Amygdala (tissue), 56 donors: ENCODE data around the gene SYF2.
"Not testable (repeated sequence)": the region's sequence is repeated elsewhere in the genome, so short reads cannot be mapped to it uniquely, and the experiment has no call there.

Experiments used
- DNase-seq, 56 donors: peaks; one replicate each; lab custom pipeline; 2025; lab: John Stamatoyannopoulos, UW

SYF2 gene

GRCh38 chr1:25247024-25247828 lies 14.9 kb upstream of the SYF2 start, which contains the start of gene RSRP1:
Gene RSRP1, minus strand, starts transcription at chr1:25247454. Its CDS starts 491 bp downstream, at chr1:25246963.
- DNase-seq, result peak; percentile 94 to 100 (median 98)

GRCh38 chr1:25246600-25247023 lies 14.3 kb upstream of the SYF2 start:
- DNase-seq, result peak in 12 of 56 donors; percentile 2 to 66 (median 41)

GRCh38 chr1:25245809-25246599 lies 13.7 kb upstream of the SYF2 start:
- no peak for DNase-seq

DNA sequence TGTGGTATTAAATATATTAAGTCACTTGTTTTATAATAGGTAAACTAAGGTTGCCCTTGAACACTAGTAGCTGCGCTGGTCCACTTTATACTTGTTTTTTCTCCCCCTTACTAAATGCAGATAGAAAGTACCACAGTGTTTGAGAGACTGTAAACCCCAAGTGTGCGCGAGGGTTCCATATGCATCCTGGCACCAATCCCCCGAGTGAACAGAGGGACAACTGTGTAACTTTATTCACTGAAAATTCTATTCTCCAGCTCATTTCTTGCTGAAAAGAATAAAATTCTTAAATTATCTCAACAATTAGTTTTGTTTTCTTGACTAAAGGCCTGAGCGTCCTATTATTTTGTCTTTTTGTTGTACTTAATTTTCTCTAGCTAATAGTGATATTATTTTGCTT lies 13.1 kb upstream of the SYF2 start:
- peak in 1 of 56 donors; percentile 4 for DNase-seq

DNA sequence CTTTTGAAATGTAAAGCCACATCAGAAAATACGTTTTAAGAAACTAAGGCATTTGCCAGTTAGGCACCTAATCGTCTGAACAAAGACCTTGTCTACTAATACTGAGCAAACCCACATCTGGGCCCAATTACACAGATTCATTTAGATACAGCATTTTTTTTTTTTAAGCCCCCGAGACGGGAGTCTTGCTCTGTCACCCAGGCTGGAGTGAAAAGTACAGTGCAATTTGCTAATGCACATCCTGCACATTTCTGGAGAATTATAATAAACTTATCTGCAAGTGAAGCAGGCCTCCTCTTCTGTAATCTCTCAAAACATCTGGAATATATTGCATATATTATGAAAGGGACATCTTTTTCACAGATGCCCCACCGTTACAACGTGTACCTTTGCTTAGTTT lies 11.6 kb upstream of the SYF2 start:
- no peak for DNase-seq

GRCh38 chr1:25239681-25240541 lies 7.6 kb upstream of the SYF2 start:
- DNase-seq, result peak in 55 of 56 donors; percentile 50 to 94 (median 84)

- no peak for DNase-seq
Measured at GRCh38 chr1:25238046-25238445, 5.7 kb upstream of the SYF2 start.

DNA sequence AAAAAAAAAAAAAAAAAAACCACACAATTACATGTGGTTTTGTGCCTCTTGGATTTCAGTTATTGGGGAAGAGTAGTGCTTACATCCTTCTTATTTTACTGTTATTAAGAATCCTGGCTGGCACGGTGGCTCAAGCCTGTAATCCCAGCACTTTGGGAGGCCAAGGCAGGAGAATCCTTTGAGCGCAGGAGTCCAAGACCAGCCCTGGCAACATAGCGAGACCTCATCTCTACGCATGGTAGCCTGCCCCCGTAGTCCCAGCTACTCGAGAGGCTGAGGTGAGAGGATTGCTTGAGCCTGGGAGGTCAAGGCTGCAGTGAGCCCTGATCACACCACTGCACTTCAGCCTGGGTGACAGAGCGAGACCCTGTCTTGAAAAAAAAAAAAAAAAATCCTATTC lies 4.0 kb upstream of the SYF2 start:
- DNase-seq, result not testable (repeated sequence)

- not testable (repeated sequence) for DNase-seq
Measured at GRCh38 chr1:25235411-25235810, 3.1 kb upstream of the SYF2 start.

DNA sequence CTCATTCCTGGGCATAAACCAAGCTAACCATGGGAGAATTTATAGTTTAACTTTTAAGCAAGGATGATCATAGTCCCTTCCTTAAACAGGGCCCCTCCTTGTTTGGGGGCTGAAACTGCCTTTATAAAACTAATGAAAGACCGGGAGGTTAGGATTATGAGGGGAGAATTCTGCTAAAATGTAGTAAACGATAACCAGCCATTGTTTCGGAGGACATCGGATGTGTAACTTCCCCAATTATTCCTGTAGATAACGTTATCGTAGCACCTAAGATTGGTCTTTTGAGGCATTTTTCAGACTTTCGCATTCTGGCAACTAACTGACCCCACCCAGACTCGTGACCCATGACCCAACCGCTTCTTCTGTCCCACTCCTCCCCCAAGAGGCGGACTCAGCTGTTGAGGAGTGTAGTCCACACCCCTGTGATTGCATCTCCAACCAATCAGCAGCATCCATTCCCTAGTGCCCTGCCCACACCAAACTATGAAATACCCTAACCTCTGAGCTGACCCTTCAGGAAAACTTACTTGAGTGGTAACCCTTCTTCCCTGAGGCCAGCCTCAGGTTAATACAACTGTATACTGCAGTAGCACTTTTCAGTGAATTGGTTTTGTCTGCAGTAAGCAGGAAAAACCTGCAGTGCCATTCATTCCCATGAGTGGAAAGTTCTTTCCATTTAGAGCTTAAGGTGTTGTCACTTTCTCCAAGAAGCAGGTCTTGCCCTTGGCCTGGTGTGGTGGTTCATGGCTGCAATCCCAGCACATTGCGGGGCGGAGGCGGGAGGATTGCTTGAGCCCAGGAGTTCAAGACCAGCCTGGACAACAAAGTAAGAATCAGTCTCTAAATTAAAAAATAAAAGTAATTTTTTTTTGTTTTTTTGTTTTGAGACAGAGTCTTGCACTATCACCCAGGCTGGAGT lies 823 bp upstream of the SYF2 start:
- DNase-seq, result peak in 52 of 56 donors; percentile 1 to 82 (median 48)

GRCh38 chr1:25223471-25223870 lies 8.8 kb downstream of the SYF2 start:
- no peak for DNase-seq

GRCh38 chr1:25222606-25223005 lies 9.7 kb downstream of the SYF2 start:
- no peak for DNase-seq

- DNase-seq, result no peak
Measured at GRCh38 chr1:25220666-25221065, 11.6 kb downstream of the SYF2 start.

GRCh38 chr1:25219661-25220251 lies 12.5 kb downstream of the SYF2 start:
- DNase-seq, result no peak

- DNase-seq, result no peak
Measured at GRCh38 chr1:25217598-25218232, 14.6 kb downstream of the SYF2 start.

- no peak for DNase-seq
Measured at GRCh38 chr1:25217015-25217414, 15.3 kb downstream of the SYF2 start.

- no peak for DNase-seq
Measured at GRCh38 chr1:25216123-25216522, 16.2 kb downstream of the SYF2 start.

DNA sequence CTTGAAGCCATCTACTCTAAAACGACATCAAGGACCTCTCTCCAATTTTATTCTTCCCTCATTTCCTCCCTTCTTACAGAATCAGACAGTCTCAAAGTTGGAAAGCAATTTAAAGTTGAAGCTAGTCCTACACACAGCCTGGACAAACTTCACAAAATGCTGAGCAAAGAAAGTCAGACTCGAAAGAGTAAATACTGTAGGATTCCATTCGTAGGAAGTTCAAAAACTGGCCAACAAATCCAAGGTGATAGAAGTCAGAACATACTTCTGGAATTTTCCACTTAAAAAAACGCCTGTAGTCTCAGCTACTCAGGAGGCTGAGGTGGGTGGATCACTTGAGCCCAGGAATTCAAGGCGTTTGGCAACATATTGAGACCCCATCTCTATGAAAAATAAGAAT lies 19.6 kb downstream of the SYF2 start:
- no peak for DNase-seq

DNA sequence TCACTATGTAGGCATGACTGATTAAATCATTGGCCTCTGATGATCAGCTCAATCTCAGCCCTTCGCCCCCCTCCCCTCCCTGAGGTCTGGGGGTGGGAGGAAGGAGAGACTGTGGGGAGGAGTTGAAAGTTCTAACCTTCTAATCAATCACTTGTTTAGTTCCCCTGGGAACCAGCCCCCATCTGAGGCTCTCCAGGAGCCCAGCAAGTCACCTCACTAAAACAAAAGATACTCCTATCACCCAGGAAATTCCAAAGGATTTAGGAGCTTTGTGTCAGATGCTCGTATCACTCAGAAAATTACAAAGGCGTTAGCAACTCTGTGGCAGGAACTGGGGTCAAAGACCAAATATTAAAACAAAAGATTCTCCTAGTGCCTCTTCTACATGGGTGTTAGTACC lies 21.6 kb downstream of the SYF2 start:
- no peak for DNase-seq
